Neural progenitor cell (in vitro differentiated cells): ENCODE results near the gene ZNF618.

Experiments used
- EZH2 ChIP-seq: fragments of 200-600 bp; sonication (generic); IDR thresholded peaks from 2 replicates; pipeline ENCODE4 v1.6.1; 2017; ENCODE audit warnings: antibody characterized with exemption, mild to moderate bottlenecking, moderate library complexity
- EZH2phosphoT487 ChIP-seq: fragments of 200-600 bp; sonication (generic); IDR thresholded peaks from 2 replicates; pipeline ENCODE4 v1.6.1; 2017; ENCODE audit warnings: antibody characterized with exemption
- TF ChIP-seq, protein P1 (sequence below): fragments of 200-600 bp; sonication (generic); IDR thresholded peaks from 2 replicates; pipeline ENCODE4 v1.5.1; 2017; ENCODE audit warnings: antibody characterized with exemption, mild to moderate bottlenecking

DNA sequence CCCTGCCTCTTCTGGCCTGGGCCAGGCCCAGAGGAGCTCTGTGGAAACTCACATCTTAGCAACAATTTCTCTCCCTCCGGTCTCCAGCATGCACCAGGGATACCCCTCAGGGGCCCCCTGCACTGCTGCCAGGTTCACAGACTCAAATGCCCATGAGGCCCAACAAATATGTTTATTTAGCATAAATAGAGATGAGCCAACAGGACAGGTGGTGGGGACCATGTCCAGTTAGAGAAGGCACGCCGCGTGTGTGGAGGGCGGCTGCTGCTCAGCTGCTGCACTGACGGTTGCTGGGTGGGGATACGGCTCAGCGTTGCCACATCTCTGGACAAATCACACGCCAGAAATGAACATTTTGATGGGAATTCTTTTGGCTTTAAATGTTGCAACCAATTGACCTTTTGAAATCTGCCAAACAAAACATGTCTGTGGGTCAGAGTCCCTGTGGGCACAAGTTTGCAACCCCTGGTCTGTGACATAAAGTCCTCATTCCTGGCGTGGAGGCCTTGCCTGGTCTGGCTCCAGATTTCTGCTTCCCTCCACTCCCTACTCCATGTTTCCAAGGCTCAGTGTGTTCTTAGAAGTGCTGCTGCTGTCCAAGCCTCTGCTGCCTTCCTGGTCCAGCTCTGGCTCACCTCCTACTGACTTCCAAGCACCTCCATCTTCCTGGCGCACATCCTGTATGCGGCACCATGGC, 113.1 kb downstream of the ZNF618 start:
- TF ChIP-seq, protein P1, sequence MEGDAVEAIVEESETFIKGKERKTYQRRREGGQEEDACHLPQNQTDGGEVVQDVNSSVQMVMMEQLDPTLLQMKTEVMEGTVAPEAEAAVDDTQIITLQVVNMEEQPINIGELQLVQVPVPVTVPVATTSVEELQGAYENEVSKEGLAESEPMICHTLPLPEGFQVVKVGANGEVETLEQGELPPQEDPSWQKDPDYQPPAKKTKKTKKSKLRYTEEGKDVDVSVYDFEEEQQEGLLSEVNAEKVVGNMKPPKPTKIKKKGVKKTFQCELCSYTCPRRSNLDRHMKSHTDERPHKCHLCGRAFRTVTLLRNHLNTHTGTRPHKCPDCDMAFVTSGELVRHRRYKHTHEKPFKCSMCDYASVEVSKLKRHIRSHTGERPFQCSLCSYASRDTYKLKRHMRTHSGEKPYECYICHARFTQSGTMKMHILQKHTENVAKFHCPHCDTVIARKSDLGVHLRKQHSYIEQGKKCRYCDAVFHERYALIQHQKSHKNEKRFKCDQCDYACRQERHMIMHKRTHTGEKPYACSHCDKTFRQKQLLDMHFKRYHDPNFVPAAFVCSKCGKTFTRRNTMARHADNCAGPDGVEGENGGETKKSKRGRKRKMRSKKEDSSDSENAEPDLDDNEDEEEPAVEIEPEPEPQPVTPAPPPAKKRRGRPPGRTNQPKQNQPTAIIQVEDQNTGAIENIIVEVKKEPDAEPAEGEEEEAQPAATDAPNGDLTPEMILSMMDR: no peak
- TF ChIP-seq EZH2 (no peak), EZH2phosphoT487 (no peak)
